Right kidney (tissue), 9 donors: ENCODE data around the gene HOOK1.
A peak's percentile ranks its signal among the peaks of the same experiment; 100 is the strongest.

Source experiments
- DNase-seq: peaks from one replicate; pipeline ENCODE4 v3.0.0-alpha.2; 2016
- long read RNA-seq, 8 donors: transcript quantifications; one replicate each; lab custom pipeline, GENCODE V29; 2026

The HOOK1 gene
- long read RNA-seq, donor 1, full-length matches to known transcripts, result 6 of 6 reads
- long read RNA-seq, donor 1, partial matches to known transcripts, result 0 of 6 reads
- long read RNA-seq, donor 1, other reads (novel, unspliced or antisense), result 0 of 6 reads
- long read RNA-seq, donor 2, partial matches to known transcripts, result 0 of 1 reads
- long read RNA-seq, donor 2, other reads (novel, unspliced or antisense), result 0 of 1 reads
- long read RNA-seq, donor 3, full-length matches to known transcripts, result 3 of 3 reads
- long read RNA-seq, donor 3, partial matches to known transcripts, result 0 of 3 reads
- long read RNA-seq, donor 3, other reads (novel, unspliced or antisense), result 0 of 3 reads
- long read RNA-seq, donor 4, full-length matches to known transcripts, result 5 of 5 reads
- long read RNA-seq, donor 4, partial matches to known transcripts, result 0 of 5 reads
- long read RNA-seq, donor 4, other reads (novel, unspliced or antisense), result 0 of 5 reads
- long read RNA-seq, donor 5, full-length matches to known transcripts, result 5 of 5 reads
- long read RNA-seq, donor 5, partial matches to known transcripts, result 0 of 5 reads
- long read RNA-seq, donor 5, other reads (novel, unspliced or antisense), result 0 of 5 reads
- long read RNA-seq, donor 6, full-length matches to known transcripts, result 9 of 9 reads
- long read RNA-seq, donor 6, partial matches to known transcripts, result 0 of 9 reads
- long read RNA-seq, donor 6, other reads (novel, unspliced or antisense), result 0 of 9 reads
- long read RNA-seq, donor 7, full-length matches to known transcripts, result 2 of 33 reads
- long read RNA-seq, donor 7, partial matches to known transcripts, result 31 of 33 reads
- long read RNA-seq, donor 7, other reads (novel, unspliced or antisense), result 0 of 33 reads
- long read RNA-seq, donor 8, full-length matches to known transcripts, result 3 of 3 reads
- long read RNA-seq, donor 8, partial matches to known transcripts, result 0 of 3 reads
- long read RNA-seq, donor 8, other reads (novel, unspliced or antisense), result 0 of 3 reads

DNA sequence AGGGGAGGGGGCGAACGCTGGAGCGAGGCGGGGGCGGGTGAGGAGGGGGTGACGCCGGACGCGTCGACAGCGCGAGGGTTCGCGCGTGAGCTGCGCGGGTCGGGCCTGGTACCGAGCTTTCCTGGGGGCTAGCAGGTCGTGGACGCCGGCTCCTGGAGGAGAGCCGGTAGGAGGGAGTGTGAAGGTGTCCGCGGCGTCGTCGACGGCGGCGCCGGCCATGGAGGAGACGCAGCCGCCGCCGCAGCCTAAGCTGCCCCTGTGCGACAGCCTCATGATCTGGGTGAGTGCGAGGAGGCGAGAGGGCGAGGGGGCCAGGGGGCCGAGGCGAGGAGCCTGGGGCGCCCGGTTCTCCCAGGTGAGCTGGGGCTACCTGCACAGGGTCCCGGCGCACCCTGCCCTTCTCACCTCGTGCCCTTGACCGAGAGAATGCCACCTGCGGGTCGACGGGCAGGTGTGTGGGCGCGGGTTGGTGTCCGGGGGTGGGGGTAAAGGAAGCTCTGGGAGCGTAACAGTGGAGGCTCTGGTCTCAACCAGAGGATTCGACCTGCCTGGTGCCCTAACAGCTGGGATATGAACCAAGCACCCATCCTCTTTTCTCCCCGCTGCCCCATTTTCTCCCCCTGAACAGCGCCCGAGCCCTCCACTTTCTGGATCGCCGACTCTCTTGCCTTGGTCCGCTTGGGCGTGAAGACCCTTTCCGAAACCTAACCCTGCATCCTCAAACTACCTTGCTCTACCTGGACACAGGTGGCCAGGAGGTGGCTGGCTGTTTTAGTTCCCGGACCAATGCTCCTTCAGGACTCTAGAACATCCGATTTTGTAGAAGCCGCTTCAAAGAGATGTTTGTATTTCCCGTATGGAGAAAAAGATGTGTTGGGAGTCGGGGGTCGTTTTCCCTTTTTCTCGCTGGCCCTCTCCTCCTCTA, at the start of gene HOOK1:
HOOK1 (plus strand) TSS at position 49 of the 925 bp plus-strand sequence; CDS start at position 218, 169 bp downstream.
- DNase-seq, result peak; percentile 87

DNA sequence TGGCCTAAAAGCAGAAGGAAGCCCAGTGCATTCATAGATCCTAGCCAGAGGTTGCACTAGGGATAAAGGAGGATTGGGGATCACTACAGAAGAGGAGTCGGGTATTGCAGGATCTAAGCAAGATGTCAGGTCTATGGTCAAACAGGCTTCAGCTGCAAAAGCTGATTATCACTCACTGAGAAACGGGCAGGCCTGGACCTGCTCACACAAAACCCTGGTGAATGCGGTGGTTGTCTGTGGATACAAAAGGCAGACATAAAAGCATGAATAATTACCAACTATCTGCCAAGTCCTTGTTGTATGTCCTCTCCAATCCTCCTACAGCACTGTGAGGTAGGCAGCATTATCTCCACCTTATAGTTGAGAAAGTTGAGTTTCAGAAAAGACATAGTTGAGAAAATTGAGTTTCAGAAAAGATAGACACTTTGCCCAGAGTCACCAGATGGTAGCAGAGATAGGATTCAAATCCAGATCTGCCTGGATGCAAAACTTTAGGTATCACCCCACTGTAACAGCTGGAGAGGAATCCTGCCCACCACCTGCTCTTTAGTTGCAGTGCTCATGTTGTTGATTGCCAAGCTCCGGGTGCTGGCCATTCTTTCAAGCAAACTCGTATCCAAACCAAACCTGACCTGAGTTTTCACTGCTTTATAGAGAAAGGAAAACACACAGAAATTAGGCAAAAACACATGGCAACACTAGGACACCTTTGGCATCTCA, 49.6 kb upstream of the HOOK1 start:
- no peak for DNase-seq

DNA sequence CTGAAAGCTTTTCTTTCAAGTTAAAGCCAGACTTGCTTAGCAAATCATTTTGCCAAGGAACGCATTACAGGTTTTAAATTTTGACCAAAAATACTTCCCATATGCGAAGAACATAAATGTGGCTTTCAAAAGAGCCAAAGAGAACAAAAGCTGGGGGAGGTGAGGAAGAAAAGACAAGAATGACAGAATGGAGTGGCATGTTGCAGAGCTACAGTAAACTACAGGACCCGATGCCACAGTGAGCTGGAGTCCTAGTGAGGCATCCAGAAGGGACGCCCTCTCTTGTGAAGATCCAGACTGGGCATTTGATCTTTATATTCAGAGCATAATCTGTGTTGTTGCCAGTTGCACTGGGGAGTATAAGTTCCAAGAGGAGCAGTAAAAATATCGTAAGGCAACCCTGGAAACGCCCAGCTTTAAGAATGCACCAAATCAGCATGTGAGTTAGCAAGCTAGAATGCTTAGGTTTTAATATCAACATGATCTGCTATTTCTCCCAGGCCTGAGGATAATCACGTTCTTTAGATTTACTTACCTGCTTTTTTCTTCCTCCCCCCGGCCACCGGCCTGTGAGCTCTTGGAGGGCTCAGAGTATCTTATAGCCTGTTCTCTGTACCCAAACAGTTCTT, 48.4 kb upstream of the HOOK1 start:
- no peak for DNase-seq

DNA sequence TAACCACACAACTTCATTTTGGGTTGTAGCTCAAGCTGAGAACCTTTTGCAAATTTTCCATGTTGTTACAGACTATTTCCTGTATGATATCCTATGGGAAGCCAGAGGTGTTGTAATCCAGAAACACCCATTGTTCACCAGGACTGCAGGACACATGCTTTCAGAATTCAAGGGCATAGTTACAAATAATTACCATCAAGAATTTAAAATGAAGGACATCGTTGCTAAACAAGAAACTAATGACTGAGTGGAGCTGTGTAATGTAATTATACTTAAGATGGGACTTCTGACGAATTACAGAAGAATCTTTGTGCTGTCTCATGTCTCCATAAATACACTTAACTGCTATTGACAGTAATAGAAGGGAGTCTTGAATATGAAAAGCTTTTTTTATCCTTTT, 47.6 kb upstream of the HOOK1 start:
- DNase-seq, result no peak

DNA sequence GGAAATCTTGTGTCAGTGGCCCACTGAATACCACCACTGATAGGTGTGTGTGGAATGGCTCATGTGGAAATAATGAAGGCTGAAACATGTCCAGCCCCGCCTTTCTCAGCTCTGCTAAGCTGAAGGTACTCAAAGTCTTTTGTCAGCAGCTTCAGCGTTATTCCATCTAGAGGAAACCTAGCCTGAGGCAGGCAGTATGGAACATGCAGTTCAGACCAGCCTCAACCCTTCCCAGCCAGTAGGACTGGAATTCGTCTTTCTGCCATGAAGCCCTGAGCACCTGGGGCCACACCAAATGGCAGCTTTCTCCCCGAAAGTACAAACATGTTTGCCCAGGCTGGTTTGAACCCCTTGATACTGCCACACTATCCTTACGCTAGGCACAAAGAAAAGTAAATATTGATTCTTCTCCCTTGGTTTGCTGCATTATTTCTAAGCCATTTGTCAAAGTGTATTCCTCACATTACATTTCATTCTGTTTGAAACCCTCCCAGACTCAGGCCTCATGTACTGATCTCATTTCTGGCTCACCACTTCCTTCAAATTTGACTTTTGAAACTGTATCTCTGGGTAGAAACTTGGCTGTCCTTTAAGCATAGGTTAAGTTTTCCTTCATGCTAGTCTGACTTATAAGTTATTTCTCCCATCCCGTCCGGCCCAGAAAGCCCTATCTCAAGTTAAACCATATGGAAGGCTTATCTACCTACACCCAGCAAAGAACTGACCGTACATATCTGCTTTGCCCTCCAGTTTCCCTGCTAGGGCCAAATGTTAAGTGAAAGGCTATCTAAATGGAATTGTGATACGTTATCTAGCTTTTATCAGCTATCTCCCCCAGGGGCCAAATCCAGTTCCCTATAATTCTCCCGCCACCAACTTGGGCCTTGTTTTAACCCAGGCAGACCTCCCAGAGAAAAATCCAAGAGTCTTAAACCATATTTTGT, 45.7 kb upstream of the HOOK1 start:
- DNase-seq, result no peak

DNA sequence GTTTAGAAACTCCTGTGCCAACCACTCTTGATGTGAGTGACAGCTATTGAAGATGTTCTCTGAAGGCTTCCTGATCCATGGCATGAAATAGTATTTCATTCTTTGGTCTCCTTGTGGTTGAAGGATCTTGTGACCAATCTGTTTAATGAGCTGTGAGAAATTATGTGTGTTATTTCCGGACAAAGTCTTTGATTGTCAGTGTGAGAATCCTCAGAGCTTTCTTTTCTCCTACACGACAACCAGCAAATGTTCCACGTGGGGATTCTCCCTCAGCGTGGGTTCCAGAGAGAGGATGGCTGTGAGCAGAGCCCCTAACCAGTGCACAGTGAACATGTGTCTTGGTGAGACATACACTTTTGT, 45.0 kb upstream of the HOOK1 start:
- DNase-seq, result no peak

DNA sequence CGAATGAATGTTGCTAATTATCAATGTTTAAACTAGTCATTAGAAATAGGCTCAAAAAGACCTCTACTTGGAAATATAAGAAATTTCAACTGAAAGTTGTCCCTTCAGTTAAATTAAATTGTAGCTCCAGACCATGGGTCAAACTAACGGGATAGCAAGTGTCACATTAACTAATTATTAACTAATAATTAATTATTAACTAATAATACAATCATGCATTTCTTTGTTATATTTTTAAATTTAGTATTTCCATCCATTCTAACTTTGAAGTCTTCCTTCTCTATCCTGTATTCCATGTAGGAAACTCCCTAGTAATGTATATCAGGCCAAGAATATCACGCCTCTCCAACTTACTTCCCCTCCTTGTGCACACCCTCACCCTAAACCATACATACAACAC, 43.4 kb upstream of the HOOK1 start:
- DNase-seq, result no peak

DNA sequence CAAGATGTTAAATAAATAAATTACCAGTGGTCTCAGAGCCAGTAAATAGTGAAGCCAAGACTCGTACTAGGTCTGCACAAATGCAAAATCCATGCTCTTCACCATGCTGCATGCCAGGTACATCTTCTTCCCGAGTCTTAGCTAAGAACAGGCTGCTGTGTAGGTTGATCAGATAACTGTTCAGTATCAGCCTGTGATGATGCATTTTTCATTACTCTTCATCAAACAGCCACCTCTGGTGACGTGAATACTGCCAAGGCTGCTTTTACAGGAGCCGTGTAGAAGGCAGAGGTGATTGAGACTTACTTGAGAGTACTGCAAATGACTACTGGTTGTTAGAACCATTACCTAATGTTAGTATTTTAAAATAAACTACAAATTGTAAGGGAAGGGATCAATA, 39.3 kb upstream of the HOOK1 start:
- DNase-seq, result no peak

DNA sequence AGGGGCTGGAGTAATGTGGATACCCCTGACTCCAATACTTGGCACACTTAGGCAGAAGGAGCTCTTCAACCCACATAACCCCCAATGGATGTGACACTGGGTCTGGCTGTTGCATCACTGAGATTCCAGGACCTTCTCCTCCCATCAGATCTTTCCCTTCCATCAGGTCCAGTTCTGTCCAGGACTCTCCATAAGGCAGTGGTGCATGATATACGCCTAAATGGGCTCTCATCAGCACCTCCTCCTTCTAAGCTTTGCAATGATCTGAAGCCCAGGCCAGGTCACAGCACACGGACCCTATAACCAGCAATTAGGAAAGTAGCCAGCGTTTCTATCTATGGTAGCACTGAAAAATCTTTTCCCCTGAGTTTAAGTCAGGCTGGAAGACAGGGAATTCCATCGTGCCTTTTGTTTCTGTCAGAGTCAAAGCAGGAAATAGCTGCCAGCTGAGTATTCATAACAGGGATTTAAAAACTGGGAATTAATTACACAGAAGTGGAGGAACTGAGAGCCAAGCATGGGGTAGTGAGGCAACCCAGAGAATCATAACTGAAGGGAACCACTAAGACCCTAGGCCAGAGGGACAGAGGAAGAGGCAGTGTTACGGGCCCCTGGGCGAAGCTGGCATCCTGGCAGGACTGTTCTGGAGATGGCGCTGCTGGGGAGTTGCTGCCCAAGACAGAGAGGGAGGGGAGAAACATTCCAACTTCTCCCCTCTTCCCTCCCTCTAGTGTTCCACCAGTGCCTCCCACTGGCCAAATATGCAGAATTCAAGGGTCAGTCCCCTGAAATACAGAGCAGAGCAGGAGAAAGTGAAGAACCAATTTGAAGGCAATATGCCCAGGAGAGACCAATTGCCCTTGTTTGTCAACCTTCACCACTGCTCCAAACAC, 37.5 kb upstream of the HOOK1 start:
- no peak for DNase-seq

DNA sequence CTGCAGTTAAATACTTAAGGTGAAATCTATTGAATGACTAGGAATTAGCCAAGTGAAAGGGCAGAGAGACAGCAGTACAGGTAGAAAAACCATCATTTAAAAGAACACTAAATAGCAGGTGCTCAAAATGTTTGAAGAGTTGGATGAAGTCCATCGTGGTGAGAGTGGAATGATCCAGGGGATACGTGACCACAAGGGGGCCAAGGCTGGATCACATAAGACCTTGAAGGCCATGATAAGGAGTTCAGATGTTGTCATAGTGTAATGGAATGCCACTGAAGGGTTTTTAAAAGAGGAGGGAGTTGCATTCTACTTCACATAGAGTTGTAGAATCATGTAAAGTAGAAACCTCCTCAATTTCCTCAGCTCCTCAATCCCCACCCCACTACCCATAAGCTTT, 34.8 kb upstream of the HOOK1 start:
- DNase-seq, result no peak

DNA sequence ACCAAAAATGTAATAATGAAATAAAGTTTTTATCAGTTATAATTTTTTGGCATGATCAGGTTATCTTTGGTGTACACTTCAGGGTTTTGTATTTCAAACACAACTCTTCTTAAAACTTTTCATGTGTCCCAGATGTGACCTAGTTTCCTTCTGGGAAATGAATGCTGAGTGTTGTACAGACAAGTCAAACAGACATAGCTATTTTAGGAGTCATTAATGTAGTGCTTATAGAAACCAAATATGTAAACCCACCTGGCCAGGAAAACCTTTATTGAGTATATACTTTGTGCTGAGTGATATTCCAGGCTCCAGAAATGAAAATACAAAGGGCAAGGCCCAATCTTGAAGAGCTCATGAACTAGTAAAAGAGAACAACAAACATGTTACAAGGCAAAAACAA, 25.9 kb upstream of the HOOK1 start:
- DNase-seq, result no peak

DNA sequence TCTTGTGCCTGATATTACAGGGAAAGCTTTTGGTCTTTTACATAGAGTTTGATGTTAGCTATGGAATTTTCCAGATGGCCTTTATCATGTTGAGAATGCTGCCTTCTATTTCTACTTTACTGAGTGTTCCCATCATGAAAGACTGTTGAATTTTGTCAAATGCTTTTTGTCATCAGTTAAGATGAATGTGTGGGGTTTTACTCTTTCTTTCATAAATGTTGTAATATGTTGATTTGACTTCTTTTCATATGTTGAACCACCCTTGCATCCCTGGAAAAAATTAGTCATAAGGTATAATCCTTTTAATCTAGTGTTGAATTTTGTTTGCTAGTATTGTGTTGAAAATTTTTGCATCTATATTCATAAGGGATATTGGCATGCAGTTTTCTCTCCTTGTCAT, 16.1 kb upstream of the HOOK1 start:
- no peak for DNase-seq

DNA sequence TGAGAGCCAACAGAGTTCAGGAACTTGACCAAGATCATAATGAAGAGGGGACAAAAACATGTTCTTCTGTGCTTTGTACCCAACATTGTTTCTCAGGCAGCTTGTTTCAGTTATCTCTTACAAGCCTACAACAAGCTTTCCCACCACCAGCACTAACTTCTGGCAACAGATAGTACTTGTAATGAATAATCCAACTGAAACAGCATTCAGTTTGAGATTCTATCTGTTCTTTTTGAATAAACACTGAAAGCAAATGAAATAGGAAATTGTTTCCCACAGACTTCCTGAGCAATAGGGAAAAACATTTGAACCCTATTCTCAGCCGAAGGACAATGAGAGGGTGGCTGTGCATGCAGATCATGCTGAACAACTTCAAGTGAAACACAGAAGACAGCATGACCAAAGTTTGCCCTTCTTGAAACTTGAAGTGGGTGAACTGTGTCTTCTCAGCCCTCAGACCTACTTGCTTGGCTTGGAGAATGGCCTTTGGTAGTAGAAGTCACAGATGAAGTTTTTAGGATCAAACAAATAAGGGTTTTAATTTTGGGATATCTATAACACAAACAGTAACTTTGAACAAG, 11.2 kb upstream of the HOOK1 start:
- DNase-seq, result no peak

DNA sequence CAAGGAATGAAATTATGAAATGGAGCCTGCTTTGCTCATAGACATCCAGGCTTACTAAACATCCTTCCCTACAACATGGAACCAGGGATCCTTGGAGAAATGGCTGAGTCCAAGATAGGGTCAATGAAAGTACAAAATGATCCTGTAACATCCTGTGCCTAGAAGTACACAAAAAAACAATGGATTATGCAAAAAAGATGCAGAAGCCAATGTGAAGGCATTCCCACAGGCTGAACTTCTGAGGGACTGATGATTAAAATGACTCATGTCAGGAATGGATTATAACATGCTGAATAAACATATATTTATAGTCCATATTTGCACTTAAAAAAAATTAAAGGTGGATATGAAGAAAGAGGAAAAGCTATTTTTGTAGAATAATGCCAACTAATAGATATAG, 10.4 kb upstream of the HOOK1 start:
- DNase-seq, result no peak

DNA sequence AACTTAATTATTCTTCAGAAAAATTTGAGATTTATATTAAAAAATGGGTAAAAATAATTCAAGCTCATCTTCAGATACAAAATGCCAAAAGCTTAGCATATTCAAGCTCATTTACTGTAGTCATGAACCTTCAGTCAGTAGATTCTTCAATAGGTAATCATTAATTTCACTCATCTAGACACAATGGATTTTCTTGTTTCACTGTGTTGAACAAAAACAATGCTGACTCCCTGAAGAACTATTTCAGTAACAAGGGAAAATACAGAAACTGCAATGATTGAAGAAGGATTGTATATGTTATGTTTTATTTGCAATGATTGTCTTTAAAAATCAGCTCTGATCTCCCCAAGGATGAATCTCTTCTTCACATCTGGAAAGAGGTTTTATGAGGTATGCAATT, 9.2 kb upstream of the HOOK1 start:
- DNase-seq, result no peak

DNA sequence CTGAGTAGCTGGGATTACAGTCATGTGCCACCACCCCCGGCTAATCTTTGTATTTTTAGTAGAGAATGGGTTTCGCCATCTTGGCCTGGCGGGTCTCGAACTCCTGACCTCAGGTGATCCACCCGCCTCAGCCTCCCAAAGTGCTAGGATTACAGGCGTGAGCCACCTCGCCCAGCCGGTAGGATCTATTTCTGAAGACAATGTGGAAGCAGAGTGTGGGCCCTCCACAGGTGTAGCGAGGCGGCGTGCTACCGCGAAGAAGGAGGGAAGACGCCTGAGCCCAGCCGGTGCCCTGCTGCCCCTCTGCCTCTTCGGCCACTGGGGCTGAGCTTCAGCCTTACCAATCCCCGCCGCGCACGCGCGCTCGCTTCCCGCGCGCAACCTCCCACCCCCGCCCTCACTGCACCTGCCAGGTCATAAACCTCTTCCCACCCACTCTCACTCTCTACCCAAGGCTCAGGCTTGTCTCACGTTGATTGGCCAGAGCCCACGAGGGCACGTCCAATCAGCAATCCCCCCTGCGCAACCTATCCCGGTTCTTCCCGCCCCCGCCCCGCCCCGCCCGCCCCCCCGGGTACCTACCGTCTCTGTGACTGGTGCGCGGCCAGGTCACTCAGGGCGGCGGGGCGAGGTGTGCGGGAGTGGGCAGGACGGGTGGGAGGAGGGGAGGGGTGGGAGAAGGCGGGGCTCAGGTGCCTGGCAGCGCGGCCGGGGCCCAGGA, 409 bp upstream of the HOOK1 start:
- DNase-seq, result peak; percentile 73

DNA sequence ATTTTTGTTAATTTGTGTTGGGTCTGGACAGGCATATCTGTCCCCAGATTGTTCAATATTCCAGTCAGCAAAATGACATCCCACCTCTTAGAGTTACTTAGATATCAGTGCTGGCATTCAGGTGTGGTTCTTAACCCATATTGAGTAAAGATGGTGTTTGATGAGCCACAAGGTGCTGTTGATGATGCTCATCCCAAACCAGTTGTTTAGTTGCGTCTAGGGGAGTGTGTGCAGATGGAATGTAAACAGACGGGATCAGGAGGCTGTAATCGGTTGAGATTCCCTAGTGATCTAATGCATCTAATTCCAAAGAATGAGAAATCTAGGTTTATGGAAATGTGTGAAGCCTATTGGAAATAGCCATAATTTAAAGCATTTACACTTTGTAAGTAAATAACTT, 1.1 kb downstream of the HOOK1 start:
- DNase-seq, result no peak
